Stimulated activated CD4-positive, alpha-beta T cell treated with anti-CD3 and anti-CD28 coated beads, Interleukin-2, amount 100 ng/mL, for 24 hours (primary cell): Measurements from ENCODE around the gene CCDC60.

Source experiments
- DNase-seq, 2 donors: peaks; one replicate each; pipeline ENCODE4 v3.0.0-alpha.2; 2020

The CCDC60 gene

DNA sequence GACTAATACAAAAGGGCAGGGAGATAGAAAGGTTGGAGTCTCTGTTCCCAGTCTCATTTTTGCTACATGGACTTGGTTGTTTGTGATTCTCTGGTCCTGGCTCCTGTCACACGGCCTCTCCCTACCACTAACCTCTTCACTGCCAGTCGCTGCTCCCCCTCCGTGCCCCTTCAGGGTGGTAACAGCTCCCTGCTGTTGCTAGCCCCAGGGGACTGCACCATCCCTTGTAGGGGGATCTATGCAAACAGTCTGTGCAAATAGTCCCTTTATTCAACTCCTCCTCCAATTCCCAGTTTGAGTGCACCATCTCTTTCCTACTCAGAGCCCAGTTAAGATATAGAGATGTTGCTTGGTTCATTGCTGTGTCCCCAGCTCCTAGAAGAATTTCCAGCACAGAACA is 51.1 kb downstream of the CCDC60 start:
- no peak for DNase-seq

DNA sequence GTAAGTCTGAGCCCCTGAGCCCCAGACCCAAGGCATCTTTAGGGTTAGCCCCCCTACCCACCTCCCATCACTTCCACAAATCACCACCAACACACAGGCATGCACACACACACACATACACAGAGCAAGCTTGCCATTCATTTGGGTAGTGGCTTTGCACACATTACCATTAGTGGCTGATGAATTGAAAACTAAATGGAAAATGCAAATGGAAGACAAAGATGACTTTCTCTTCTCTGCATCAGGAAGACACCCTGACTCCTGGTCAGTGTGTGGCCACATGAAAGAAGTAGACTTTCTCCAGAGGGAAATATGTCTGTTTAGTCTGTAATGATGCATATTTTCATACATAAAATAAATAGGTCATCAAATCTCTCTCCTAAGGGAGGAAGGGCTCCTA is 55.2 kb downstream of the CCDC60 start:
- DNase-seq = no peak

DNA sequence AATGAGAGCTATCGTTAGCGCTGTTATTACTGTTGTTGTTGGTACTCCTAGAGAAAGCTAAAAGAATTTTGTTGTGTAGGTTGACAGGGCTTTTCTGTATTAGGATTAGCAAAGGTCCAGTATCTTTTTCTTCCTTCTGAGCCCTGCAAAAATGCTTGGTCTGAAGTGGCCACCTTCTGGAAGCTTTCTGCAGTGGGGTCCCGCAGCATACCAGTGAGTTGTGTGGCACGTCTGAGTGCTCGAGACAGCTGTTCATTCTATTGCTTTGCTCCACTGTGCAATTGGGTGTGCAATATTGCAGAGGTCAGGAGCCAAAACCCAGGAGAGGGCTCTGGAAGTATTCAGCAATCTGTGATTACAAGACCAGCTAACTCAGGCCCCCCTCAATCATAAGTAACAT is 57.1 kb downstream of the CCDC60 start:
- DNase-seq = no peak

DNA sequence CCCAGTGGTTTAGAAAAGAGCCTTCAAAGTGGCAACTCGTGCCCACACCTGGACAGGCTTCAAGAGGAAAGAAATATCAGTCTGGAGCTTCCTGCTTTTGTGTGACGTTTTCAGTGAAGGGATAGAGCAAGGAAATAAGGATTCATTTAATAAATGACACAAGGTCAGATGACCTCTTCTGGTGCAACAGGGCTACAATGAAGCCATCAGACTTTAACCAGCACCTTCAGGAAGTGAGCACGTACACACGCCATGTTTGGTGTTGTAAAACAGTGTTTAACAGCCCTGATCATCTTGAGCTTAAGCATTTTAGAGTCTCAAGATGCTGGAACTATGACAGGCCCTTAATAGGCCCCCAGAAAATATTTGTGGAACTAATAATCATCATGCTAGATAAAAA is 59.1 kb downstream of the CCDC60 start:
- DNase-seq = no peak

DNA sequence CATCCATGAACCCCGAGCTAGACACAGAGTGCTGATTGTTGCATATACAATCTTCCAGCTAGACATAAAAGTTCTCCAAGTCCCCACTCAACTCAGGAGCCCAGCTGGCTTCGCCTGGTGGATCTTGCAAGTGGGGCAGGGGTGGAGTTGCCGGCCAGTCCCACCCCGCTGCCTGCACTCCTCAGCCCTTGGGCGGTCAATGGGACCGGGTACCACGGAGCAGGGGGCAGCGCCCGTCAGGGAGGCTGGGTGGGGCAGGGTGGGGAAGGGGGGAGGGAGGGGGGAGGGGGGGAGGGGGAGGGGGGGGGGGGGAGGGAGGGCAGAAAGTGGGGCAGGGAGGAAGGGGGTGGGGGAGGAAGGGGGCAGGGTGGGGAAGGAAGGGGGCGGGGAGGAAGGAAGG is 63.0 kb downstream of the CCDC60 start:
- DNase-seq = no peak

DNA sequence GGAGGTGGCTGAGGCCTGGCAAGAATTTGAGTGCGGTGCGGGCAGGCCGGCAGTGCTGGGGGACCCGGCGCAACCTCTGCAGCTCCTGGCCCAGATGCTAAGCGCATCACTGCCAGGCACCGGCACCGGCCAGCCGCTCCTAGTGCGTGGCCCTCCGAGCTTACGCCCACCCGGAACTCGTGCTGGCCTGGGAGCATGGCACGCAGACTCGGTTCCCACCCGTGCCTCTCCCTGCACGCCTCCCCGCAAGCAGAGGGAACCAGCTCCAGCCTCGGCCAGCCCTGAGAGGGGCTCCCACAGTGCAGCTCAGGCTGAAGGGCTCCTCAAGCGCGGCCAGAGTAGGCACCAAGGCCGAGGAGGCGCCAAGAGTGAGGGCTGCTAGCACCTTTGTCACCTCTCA is 63.7 kb downstream of the CCDC60 start:
- no peak for DNase-seq

- no peak for DNase-seq
Measured at GRCh38 chr12:119399301-119399700, 64.8 kb downstream of the CCDC60 start.

GRCh38 chr12:119406308-119406707 is 71.8 kb downstream of the CCDC60 start:
- no peak for DNase-seq

- DNase-seq = no peak
Measured at GRCh38 chr12:119406811-119407210, 72.3 kb downstream of the CCDC60 start.

DNA sequence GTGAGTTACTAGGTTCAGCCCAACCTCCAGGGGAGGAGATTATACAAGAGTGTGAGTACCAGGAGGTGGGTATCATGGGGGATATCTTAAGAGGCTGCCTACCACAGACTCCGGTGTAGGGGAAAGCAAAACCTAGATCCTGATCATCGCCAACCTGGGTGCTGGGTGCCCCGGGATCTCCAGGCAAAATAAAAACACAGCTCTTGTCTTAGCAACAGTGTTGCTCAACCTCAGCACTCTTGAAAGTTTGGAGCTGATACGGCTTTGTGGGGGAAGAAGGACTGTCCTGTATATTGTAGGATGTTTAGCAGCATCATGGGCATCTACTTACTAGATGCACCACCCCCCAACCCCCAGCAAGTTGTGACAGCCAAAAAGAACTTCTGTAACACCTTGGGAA is 74.5 kb downstream of the CCDC60 start:
- DNase-seq = no peak

DNA sequence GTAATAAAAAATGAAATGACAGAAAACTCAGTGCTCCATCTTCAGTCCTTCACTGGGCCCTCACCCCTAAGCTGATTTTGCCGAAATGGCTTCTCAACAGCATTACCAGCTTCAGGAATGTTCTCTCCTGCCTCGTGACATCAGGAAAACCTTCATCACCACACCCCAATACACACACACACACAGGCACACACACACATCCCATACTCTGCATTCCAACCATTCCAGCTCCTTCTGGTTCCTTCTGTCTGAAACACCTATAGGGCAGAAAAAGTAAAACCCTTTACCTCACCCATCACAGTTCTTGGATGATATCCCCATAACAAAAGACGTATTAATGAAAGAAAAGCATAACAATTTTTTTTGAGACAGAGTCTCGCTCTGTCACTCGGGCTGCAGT is 75.9 kb downstream of the CCDC60 start:
- DNase-seq = no peak

DNA sequence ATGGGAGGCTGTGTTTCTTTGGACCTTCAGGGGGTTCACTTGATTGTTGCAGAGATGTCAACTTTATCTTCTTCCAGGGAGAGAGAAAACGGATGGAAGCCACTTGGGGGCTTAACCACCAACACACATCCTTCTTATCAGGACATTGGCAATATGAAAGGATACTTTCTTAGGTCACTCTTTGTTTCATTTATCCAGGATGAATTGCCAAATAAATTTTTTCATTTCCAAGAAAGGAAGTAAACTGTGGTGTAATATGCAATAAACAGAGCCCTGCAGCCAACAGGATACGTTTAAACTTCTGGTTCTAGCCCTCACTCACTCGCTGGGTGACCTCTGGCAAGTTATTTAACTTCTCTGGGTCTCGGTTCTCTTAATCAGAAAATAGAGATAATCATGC is 77.8 kb downstream of the CCDC60 start:
- DNase-seq = no peak

GRCh38 chr12:119412811-119413794 is 78.6 kb downstream of the CCDC60 start:
- DNase-seq = peak; percentile 17 to 62

- no peak for DNase-seq
Measured at GRCh38 chr12:119415714-119416113, 81.2 kb downstream of the CCDC60 start.

DNA sequence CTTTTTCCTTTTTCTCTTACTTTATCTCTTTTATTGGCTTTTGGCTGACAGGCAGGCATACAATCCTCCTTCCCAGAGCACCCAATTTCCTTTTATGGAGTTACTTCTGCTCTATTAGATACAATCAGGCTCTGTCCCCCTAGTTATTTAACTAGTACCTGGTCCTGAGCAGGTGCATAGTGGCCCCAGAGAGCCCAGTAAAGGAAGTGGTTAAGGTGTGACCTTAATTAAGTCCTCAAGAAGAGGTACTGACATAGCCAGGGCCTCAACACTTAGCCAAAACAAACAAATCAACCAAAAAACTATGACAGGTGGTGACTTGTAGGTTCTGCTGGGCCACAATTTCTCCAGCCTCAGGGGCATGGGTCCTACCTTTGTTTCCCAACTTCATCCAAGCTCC is 82.9 kb downstream of the CCDC60 start:
- no peak for DNase-seq

GRCh38 chr12:119419381-119419780 is 84.9 kb downstream of the CCDC60 start:
- DNase-seq = no peak

GRCh38 chr12:119423285-119423684 is 88.8 kb downstream of the CCDC60 start:
- DNase-seq = no peak

- no peak for DNase-seq
Measured at GRCh38 chr12:119425623-119426022, 91.1 kb downstream of the CCDC60 start.

DNA sequence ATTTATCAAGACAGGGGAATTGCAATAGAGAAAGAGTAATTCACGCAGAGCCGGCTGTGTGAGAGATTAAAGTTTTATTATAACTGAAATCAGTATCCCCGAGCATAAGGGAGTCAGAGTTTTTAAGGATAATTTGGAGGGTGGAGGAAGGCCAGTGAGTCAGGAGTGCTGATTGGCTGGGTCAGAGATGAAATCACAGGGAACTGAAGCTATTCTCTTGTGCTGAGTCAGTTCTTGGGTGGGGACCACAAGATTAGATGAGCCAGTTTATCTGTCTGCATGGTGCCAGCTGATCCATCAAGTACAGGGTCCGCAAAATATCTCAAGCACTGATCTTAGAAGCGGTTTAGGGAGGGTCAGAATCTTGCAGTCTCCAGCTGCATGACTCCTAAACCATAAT is 96.6 kb downstream of the CCDC60 start:
- DNase-seq = no peak

DNA sequence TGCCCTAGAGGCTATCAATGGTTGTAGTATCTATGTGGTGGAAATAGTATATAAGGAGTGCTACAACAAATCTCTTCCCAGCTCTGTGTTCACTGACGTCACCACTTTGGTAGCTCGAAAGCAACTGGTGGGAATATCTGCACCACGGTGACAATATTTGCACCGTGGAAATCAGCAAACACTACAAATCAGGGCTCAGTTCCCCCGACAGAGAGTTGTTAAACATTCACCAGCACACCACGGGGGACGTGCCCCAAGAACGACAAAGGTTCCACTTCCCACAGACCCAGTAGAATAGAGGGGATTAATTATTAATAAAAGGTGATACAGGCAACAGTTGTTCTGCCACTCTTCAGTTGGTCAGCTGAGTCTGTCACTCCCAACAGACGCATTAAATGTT is 98.4 kb downstream of the CCDC60 start:
- DNase-seq = no peak

DNA sequence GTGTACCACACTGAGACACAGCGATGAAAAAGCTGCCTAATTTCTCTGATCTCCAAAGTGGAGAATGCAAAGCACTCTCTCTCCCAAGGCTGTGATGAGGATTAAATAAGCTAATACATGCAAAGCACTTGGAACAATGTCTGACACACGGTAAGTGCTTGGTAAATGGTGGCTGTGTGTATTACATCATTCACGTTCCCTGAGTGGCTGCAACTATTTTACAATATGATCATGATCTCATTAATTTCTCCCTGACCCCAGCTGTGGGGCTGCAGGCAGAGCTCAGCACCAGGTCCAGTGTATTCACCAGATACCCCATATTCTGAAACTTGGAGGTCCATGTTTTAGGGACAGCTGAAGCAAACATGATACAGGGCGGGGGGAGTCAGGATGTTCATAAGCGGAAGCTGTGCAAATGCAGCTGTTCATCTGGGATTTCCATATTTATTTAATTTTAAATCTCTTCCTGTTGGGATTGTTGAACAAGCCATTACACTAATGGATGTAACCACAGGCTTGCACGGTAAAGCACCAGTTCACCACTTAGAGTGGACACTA is 106.4 kb downstream of the CCDC60 start:
- no peak for DNase-seq

- peak; percentile 28 to 45 for DNase-seq
Measured at GRCh38 chr12:119444462-119445044, 110.0 kb downstream of the CCDC60 start.

DNA sequence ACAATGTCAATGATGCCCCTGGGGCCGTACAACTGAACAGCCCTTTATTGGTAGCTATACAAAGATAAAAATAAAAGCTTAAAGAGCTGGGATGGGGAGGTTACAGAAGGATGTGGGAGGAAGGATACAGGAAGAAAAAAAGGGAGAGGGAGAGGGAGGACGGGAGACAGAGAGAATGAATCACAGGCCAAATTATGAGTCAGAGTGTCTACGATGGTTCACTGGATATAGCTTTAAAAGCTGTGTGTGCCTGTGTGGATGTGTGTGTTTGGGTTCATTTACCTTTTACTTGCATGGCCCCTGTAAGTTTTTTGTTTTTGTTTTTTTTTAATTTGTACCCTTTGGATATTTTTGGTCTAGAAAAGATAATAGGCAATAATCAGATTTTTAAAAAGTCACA is 111.9 kb downstream of the CCDC60 start:
- DNase-seq = no peak

GRCh38 chr12:119447126-119447525 is 112.6 kb downstream of the CCDC60 start:
- DNase-seq = no peak
